Activated B cell treated with CpG ODN at 0.5 μM for 24 hours (primary cell): ENCODE data around the gene STK40. TPM values are rescaled to one million over a fixed set of nuclear protein-coding genes. Genes with fewer than 3 reads are reported as not detected.
A peak's percentile ranks its signal among the peaks of the same experiment; 100 is the strongest.

Experiments used
- ATAC-seq: fragments of 200-7000 bp; cut with Tn5 transposase; one replicate; pipeline ENCODE4 v1.10.0; 2021; ENCODE audit warnings: low read depth, mild to moderate bottlenecking, moderate library complexity
- CTCF ChIA-PET: fragments of 350-600 bp; sonication (Branson Sonifier 250); formaldehyde crosslinking; loops from one replicate; lab custom pipeline; 2021; ENCODE audit warnings: antibody characterized with exemption; lab: Charles Lee
- POLR2A ChIA-PET: fragments of 350-600 bp; sonication (Branson Sonifier 250); formaldehyde crosslinking; loops from one replicate; lab custom pipeline; 2021; ENCODE audit warnings: antibody characterized with exemption; lab: Charles Lee
- DNase-seq: peaks from one replicate; pipeline ENCODE4 v3.0.0; 2022
- H3K27ac Mint-ChIP-seq: one replicate; pipeline ENCODE4 v1.8.0; 2020; ENCODE audit warnings: mixed read lengths
- H3K27me3 Mint-ChIP-seq: one replicate; pipeline ENCODE4 v1.8.0; 2021; ENCODE audit warnings: mixed read lengths
- H3K36me3 Mint-ChIP-seq: one replicate; pipeline ENCODE4 v1.8.0; 2021; ENCODE audit warnings: low read depth, mixed read lengths
- H3K4me1 Mint-ChIP-seq: one replicate; pipeline ENCODE4 v1.8.0; 2021; ENCODE audit warnings: mixed read lengths
- H3K4me3 Mint-ChIP-seq: one replicate; pipeline ENCODE4 v1.8.0; 2020; ENCODE audit warnings: mild to moderate bottlenecking, mixed read lengths
- H3K9me3 Mint-ChIP-seq: one replicate; pipeline ENCODE4 v1.8.0; 2020; ENCODE audit warnings: mixed read lengths
- CTCF ChIP-seq: fragments of 200-600 bp; IDR thresholded peaks from one replicate; pipeline ENCODE4 v1.8.0; 2022; ENCODE audit warnings: antibody characterized with exemption, mild to moderate bottlenecking
- intact Hi-C: fragments of 100-400 bp; cut with micrococcal nuclease; formaldehyde crosslinking; loops from one replicate; pipeline ENCODE4 v1.15.1; 2024
- total RNA-seq: library from RNA; stranded (reverse); gene quantifications from 2 replicates; pipeline ENCODE4 v1.2.3, GENCODE V29; 2022

STK40 gene
- total RNA-seq, 1 donor from 2014 or later: 63.7 TPM

- peak overlapping the region; percentile 36 for H3K27ac Mint-ChIP-seq
- no peak overlapping the region for H3K4me3 Mint-ChIP-seq
- no peak for ATAC-seq
- H3K36me3 Mint-ChIP-seq: peaks cover 42% of the 10 kb centered on the region
- DNase-seq: no peak
- no peaks in the 10 kb centered on the region for H3K9me3 Mint-ChIP-seq
- CTCF ChIA-PET: no interaction called here
- POLR2A ChIA-PET: no interaction called here
- intact Hi-C loops: no loop called here
- H3K4me1 Mint-ChIP-seq: peaks cover 82% of the 10 kb centered on the region
- H3K27me3 Mint-ChIP-seq: no peaks in the 10 kb centered on the region
- no peak for TF ChIP-seq CTCF
Measured at GRCh38 chr1:36380143-36380619, 5.5 kb downstream of the STK40 start.

GRCh38 chr1:36377791-36378492 is 7.8 kb downstream of the STK40 start:
- no peak for TF ChIP-seq CTCF
- Mint-ChIP-seq H3K4me3 (peak overlapping the region; percentile 7), H3K9me3 (no peaks in the 10 kb centered on the region), H3K36me3 (peaks cover 34% of the 10 kb centered on the region), H3K27ac (peak overlapping the region; percentile 84), H3K4me1 (peaks cover 84% of the 10 kb centered on the region), H3K27me3 (no peaks in the 10 kb centered on the region)
- ChIA-PET POLR2A (interaction anchor here (0.8 to 3.1 kb wide), 5 partner anchors 7 to 23 kb away, joined by 3 to 28 read pairs (median 3); partner anchors contain the start of gene LSM10), CTCF (interaction anchor here (1.1 to 1.5 kb wide), 2 partner anchors 91 to 228 kb away, joined by 3 read pairs; no protein-coding TSS in a partner anchor)
- intact Hi-C loops: no loop called here
- no peak for ATAC-seq
- no peak for DNase-seq

GRCh38 chr1:36372617-36373016 is 13.1 kb downstream of the STK40 start:
- POLR2A ChIA-PET: interaction anchor here (0.9 to 1.4 kb wide), 2 partner anchors 22 to 24 kb away, joined by 5 to 6 read pairs; no protein-coding TSS in a partner anchor
- ATAC-seq: no peak
- H3K27me3 Mint-ChIP-seq: no peaks in the 10 kb centered on the region
- peaks cover 87% of the 10 kb centered on the region for H3K4me1 Mint-ChIP-seq
- TF ChIP-seq CTCF: no peak
- H3K36me3 Mint-ChIP-seq: peaks cover 16% of the 10 kb centered on the region
- H3K27ac Mint-ChIP-seq: peak overlapping the region; percentile 93
- CTCF ChIA-PET: interaction anchor here (1.4 to 1.7 kb wide), 2 partner anchors 40 to 148 kb away, joined by 3 to 4 read pairs; partner anchors contain the start of gene THRAP3
- H3K9me3 Mint-ChIP-seq: no peaks in the 10 kb centered on the region
- no peak for DNase-seq
- intact Hi-C loops: no loop called here
- no peak overlapping the region for H3K4me3 Mint-ChIP-seq

- ATAC-seq (peak; percentile 64), DNase-seq (peak; percentile 77)
- ChIA-PET CTCF (interaction anchor here (0.7 to 3.7 kb wide), 16 partner anchors 9 to 84 kb away, joined by 3 to 29 read pairs (median 4); partner anchors contain the start of gene EVA1B), POLR2A (interaction anchor here (0.8 to 4.0 kb wide), 7 partner anchors 8 to 63 kb away, joined by 3 to 34 read pairs (median 6); partner anchors contain the start of genes LSM10 and SH3D21)
- Mint-ChIP-seq H3K4me1 (peaks cover 84% of the 10 kb centered on the region), H3K27ac (peak overlapping the region; percentile 93), H3K36me3 (peaks cover 27% of the 10 kb centered on the region), H3K27me3 (no peaks in the 10 kb centered on the region), H3K4me3 (peak overlapping the region; percentile 28), H3K9me3 (no peaks in the 10 kb centered on the region)
- intact Hi-C loops: loop anchor here (1.0 to 2.0 kb wide), 7 partner anchors 17 to 270 kb away; partner anchors contain the start of genes SH3D21 and TRAPPC3
- no peak for TF ChIP-seq CTCF
Measured at GRCh38 chr1:36369061-36369861, 16.5 kb downstream of the STK40 start.
